Loucy (cell line): ENCODE data around the gene IER2.

ENCODE experiments used
- CTCF ChIP-seq: fragments of 200-600 bp; sonication (generic); conservative IDR thresholded peaks from 2 replicates; pipeline ENCODE4 v1.5.1; 2014; ENCODE audit warnings: mild to moderate bottlenecking, antibody characterized with exemption, low read length
- EZH2phosphoT487 ChIP-seq: fragments of 200-600 bp; IDR thresholded peaks from 2 replicates; pipeline ENCODE4 v1.6.1; 2018; ENCODE audit warnings: antibody characterized with exemption, mild to moderate bottlenecking, moderate library complexity, borderline replicate concordance

GRCh38 chr19:13130886-13131490, 19.2 kb upstream of the IER2 start:
- TF ChIP-seq CTCF: no peak
- no peak for TF ChIP-seq EZH2phosphoT487
